Measurements from ENCODE around the gene WDR12. TPM values are rescaled to one million over a fixed set of nuclear protein-coding genes. Genes with fewer than 3 reads are reported as not detected.

WDR12 gene
- total and polyA plus RNA-seq, 2 experiments from 2014 or later = 45.8 to 66.1 TPM

- no peaks in the 10 kb centered on the region for H3K27me3 ChIP-seq (replicated peaks; ENCODE audit: insufficient read depth)
- H3K9me2 ChIP-seq (ENCODE audit: insufficient read depth) = no peaks in the 10 kb centered on the region
- no peak overlapping the region for H3K9ac ChIP-seq
- H3K4me2 ChIP-seq (ENCODE audit: unreplicated experiment) = no peak overlapping the region
- no peak overlapping the region for H3K4me3 ChIP-seq
- peaks cover 13% of the 10 kb centered on the region for H3K4me1 ChIP-seq (ENCODE audit: insufficient read depth)
- no peaks in the 10 kb centered on the region for H3K79me2 ChIP-seq (ENCODE audit: insufficient read depth)
- H3K9me3 ChIP-seq (ENCODE audit: low read depth) = no peaks in the 10 kb centered on the region
- H2AFZ ChIP-seq = no peak overlapping the region
- 88 to 100% methylated on average over 2 of the region's 2 CpGs for WGBS, 2 experiments (ENCODE audit: low coverage in 1 of 2, low lambda C conversion rate in 2 of 2, missing lambda C conversion rate in 2 of 2)
- DNase-seq = no peak
- H3F3A ChIP-seq (ENCODE audit: insufficient read depth) = peaks cover 11% of the 10 kb centered on the region; the same call in 1 of the 2 replicates
- no peaks in the 10 kb centered on the region; the same call in 1 of the 2 replicates for H3K36me3 ChIP-seq (ENCODE audit: low read depth)
- no peaks in the 10 kb centered on the region for H4K20me1 ChIP-seq (ENCODE audit: insufficient read depth)
- H3K27ac ChIP-seq = no peak overlapping the region
- in situ Hi-C loops (cut with MboI) = no loop called here
- TF ChIP-seq EZH2phosphoT487 (IDR thresholded peaks at IDR 0.05; ENCODE audit: insufficient read depth, low read depth) (no peak), EZH2 (IDR thresholded peaks at IDR 0.05; ENCODE audit: insufficient read depth, poor library complexity, severe bottlenecking) (no peak)
Measured at GRCh38 chr2:202934456-202934855, 23.0 kb upstream of the WDR12 start.

DNA sequence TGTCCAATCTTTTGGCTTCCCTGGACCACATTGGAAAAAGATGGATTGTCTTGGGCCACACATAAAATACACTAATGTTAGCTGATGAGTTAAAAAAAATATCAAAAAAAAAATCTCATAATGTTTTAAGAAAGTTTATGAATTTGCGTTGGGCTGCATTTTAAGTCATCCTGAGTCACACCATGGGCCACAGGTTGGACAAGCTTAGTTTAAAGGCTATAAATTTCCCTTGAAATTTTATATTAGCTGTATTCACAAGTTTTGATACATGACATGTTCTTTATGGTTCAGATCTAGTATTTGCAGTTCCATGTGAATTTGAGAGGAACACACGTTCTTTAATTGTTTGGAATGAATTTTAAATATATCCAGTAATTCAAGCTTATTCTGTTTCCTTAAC lies 22.5 kb upstream of the WDR12 start:
- Histone ChIP-seq H3F3A (ENCODE audit: insufficient read depth) (peaks cover 11% of the 10 kb centered on the region; the same call in 1 of the 2 replicates), H3K4me1 (ENCODE audit: insufficient read depth) (peaks cover 13% of the 10 kb centered on the region), H3K27me3 (replicated peaks; ENCODE audit: insufficient read depth) (no peaks in the 10 kb centered on the region), H3K4me2 (ENCODE audit: unreplicated experiment) (no peak overlapping the region), H3K9me3 (ENCODE audit: low read depth) (no peaks in the 10 kb centered on the region), H3K9me2 (ENCODE audit: insufficient read depth) (no peaks in the 10 kb centered on the region), H2AFZ (no peak overlapping the region), H3K4me3 (no peak overlapping the region), H4K20me1 (ENCODE audit: insufficient read depth) (no peaks in the 10 kb centered on the region), H3K79me2 (ENCODE audit: insufficient read depth) (no peaks in the 10 kb centered on the region), H3K27ac (no peak overlapping the region), H3K36me3 (ENCODE audit: low read depth) (no peaks in the 10 kb centered on the region; the same call in 1 of the 2 replicates), H3K9ac (no peak overlapping the region)
- in situ Hi-C loops (cut with MboI) = no loop called here
- WGBS, 2 experiments (ENCODE audit: low coverage in 1 of 2, low lambda C conversion rate in 2 of 2, missing lambda C conversion rate in 2 of 2) = 93 to 96% methylated on average over 2 of the region's 2 CpGs
- DNase-seq = no peak
- TF ChIP-seq EZH2phosphoT487 (IDR thresholded peaks at IDR 0.05; ENCODE audit: insufficient read depth, low read depth) = no peak
- TF ChIP-seq EZH2 (IDR thresholded peaks at IDR 0.05; ENCODE audit: insufficient read depth, poor library complexity, severe bottlenecking) = no peak

DNA sequence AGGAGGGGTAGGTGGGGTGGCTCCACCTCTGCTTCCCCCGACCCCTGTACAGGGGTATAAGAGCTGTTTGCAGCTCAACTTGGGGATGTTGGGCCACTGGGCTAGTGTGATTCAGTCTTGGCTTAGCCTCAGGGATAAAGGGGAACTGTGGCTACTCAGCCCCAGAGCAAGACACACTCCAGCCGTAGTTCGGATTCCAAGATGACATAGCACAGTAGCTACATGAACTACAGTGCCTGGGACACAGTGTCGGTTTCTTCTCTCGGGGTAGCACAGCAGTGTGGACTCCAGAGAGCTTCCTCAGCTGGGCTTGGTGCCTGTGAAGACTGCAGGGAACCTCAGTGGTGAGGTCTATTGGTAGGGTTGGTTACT lies 21.7 kb upstream of the WDR12 start:
- Histone ChIP-seq H2AFZ (peak overlapping the region; percentile 13; the same call in 1 of the 2 replicates), H3K4me2 (ENCODE audit: unreplicated experiment) (no peak overlapping the region), H4K20me1 (ENCODE audit: insufficient read depth) (no peaks in the 10 kb centered on the region), H3K4me3 (no peak overlapping the region), H3K9me2 (ENCODE audit: insufficient read depth) (no peaks in the 10 kb centered on the region), H3K27me3 (replicated peaks; ENCODE audit: insufficient read depth) (no peaks in the 10 kb centered on the region), H3K9me3 (ENCODE audit: low read depth) (no peaks in the 10 kb centered on the region), H3F3A (ENCODE audit: insufficient read depth) (peaks cover 11% of the 10 kb centered on the region; the same call in 1 of the 2 replicates), H3K79me2 (ENCODE audit: insufficient read depth) (no peaks in the 10 kb centered on the region), H3K36me3 (ENCODE audit: low read depth) (no peaks in the 10 kb centered on the region; the same call in 1 of the 2 replicates), H3K27ac (peak overlapping the region; percentile 70), H3K9ac (no peak overlapping the region), H3K4me1 (ENCODE audit: insufficient read depth) (peaks cover 13% of the 10 kb centered on the region)
- in situ Hi-C loops (cut with MboI) = no loop called here
- no peak for DNase-seq
- TF ChIP-seq EZH2phosphoT487 (IDR thresholded peaks at IDR 0.05; ENCODE audit: insufficient read depth, low read depth) (no peak), EZH2 (IDR thresholded peaks at IDR 0.05; ENCODE audit: insufficient read depth, poor library complexity, severe bottlenecking) (no peak)
- WGBS, 2 experiments (ENCODE audit: low coverage in 1 of 2, low lambda C conversion rate in 2 of 2, missing lambda C conversion rate in 2 of 2) = 88 to 90% methylated on average over 5 of the region's 5 CpGs

DNA sequence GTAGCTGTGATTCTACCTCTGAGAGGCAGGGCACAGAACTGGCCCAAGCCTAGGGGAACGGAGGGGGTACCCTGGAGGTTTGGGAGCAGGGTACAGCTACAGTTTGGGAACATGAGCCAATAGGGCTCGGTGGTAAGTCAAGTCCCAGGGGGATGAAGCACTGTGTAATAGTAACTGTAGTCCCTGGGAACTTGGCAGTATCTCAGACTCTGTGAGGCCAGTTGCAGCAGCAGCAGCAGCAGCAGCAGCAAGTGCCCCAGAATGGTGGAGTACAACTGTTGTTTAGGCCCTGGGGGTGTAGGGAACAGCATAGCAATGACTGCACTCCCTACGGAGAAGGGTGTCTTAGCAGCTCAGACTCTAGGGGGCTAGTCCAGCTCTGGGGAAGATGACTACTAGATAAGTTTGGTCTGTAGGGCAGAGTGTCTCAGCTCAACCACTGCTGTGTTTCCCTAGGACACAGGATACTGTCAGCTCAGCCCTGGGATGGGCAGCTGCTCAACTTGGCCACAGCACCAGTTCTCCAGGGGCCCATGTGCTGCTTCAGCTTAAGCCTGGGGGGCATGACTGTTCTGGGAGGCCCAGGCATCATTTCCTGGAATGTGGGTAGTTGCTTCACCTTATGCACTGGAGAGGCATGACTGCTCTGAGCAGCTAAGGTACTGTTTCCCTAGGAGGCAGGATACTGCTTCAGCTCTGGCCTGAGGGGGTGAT lies 21.1 kb upstream of the WDR12 start:
- DNase-seq = peak; percentile 84
- no peaks in the 10 kb centered on the region for H3K9me3 ChIP-seq (ENCODE audit: low read depth)
- H3K9me2 ChIP-seq (ENCODE audit: insufficient read depth) = no peaks in the 10 kb centered on the region
- peak overlapping the region; percentile 13; the same call in 1 of the 2 replicates for H2AFZ ChIP-seq
- H3K79me2 ChIP-seq (ENCODE audit: insufficient read depth) = no peaks in the 10 kb centered on the region
- peak overlapping the region; percentile 25; the same call in 1 of the 2 replicates for H3K9ac ChIP-seq
- peaks cover 13% of the 10 kb centered on the region for H3K4me1 ChIP-seq (ENCODE audit: insufficient read depth)
- H3K27me3 ChIP-seq (replicated peaks; ENCODE audit: insufficient read depth) = no peaks in the 10 kb centered on the region
- H3K4me3 ChIP-seq = no peak overlapping the region
- H3K4me2 ChIP-seq (ENCODE audit: unreplicated experiment) = no peak overlapping the region
- peaks cover 11% of the 10 kb centered on the region; the same call in 1 of the 2 replicates for H3F3A ChIP-seq (ENCODE audit: insufficient read depth)
- no peaks in the 10 kb centered on the region for H4K20me1 ChIP-seq (ENCODE audit: insufficient read depth)
- no peaks in the 10 kb centered on the region; the same call in 1 of the 2 replicates for H3K36me3 ChIP-seq (ENCODE audit: low read depth)
- WGBS, 2 experiments (ENCODE audit: low coverage in 1 of 2, low lambda C conversion rate in 2 of 2, missing lambda C conversion rate in 2 of 2) = 89 to 92% methylated on average over 3 of the region's 3 CpGs
- peak overlapping the region; percentile 70 for H3K27ac ChIP-seq
- TF ChIP-seq EZH2phosphoT487 (IDR thresholded peaks at IDR 0.05; ENCODE audit: insufficient read depth, low read depth) (no peak), EZH2 (IDR thresholded peaks at IDR 0.05; ENCODE audit: insufficient read depth, poor library complexity, severe bottlenecking) (no peak)
- in situ Hi-C loops (cut with MboI) = no loop called here

Data from GM23248 (cell line).